ENCODE results near the gene MMADHC. TPM values are rescaled to one million over a fixed set of nuclear protein-coding genes. Genes with fewer than 3 reads are reported as not detected.

Gene MMADHC
- total RNA-seq, 1 experiment from 2014 or later = 126 TPM

DNA sequence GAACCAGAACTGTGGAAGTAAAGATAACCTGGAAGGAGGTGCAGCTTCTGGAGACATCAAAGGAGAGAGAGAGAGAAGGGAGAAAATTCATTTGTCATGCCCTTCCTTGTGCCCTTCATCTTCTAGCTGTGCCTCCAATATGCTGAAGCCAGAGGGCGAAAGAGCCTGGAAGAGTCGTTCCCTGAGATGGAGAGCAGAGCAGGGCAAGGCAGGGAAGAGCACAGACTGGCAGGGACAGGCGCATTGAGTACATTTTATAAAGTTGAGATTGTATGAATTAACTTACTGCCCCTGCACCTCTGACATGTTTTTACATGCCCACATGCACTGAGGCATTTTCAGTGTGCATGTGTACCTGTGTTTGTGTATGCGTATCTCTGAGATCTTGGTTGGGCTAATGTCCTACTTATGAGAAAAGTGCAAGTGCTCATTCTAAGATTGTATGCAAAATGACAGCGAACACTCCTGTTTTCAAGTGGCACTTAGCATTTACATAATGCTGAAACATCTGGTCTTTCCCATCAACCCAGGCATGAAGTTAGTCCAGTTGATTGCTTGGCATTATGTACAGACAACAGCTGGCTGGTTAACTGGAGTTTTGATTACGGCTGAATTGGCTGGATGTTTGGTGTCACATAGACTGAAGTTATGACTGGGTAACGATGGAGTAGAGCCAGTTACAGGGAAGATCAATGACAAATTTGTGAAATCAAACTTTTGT lies 23.7 kb upstream of the MMADHC start:
- POLR2A ChIA-PET = no interaction called here
- H3K27me3 Mint-ChIP-seq (ENCODE audit: low read depth) = no peaks in the 10 kb centered on the region
- DNase-seq (ENCODE audit: low spot score) = peak; percentile 23
- H3K27ac Mint-ChIP-seq = no peak overlapping the region
- no peaks in the 10 kb centered on the region for H3K4me1 Mint-ChIP-seq
- ATAC-seq = peak; percentile 84
- TF ChIP-seq, protein P1, sequence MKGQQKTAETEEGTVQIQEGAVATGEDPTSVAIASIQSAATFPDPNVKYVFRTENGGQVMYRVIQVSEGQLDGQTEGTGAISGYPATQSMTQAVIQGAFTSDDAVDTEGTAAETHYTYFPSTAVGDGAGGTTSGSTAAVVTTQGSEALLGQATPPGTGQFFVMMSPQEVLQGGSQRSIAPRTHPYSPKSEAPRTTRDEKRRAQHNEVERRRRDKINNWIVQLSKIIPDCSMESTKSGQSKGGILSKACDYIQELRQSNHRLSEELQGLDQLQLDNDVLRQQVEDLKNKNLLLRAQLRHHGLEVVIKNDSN (CRISPR knock-in tag; IDR thresholded peaks at IDR 0.05) = no peak
- TF ChIP-seq, protein P2, sequence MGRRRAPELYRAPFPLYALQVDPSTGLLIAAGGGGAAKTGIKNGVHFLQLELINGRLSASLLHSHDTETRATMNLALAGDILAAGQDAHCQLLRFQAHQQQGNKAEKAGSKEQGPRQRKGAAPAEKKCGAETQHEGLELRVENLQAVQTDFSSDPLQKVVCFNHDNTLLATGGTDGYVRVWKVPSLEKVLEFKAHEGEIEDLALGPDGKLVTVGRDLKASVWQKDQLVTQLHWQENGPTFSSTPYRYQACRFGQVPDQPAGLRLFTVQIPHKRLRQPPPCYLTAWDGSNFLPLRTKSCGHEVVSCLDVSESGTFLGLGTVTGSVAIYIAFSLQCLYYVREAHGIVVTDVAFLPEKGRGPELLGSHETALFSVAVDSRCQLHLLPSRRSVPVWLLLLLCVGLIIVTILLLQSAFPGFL (CRISPR knock-in tag; IDR thresholded peaks at IDR 0.05; ENCODE audit: borderline replicate concordance) = no peak
- TF ChIP-seq, protein P3, sequence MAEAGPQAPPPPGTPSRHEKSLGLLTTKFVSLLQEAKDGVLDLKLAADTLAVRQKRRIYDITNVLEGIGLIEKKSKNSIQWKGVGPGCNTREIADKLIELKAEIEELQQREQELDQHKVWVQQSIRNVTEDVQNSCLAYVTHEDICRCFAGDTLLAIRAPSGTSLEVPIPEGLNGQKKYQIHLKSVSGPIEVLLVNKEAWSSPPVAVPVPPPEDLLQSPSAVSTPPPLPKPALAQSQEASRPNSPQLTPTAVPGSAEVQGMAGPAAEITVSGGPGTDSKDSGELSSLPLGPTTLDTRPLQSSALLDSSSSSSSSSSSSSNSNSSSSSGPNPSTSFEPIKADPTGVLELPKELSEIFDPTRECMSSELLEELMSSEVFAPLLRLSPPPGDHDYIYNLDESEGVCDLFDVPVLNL (CRISPR knock-in tag; IDR thresholded peaks at IDR 0.05; ENCODE audit: borderline replicate concordance, low read depth) = no peak
- TF ChIP-seq NFYB (CRISPR knock-in tag; conservative IDR thresholded peaks at IDR 0.05; ENCODE audit: low read depth) (no peak), MXD4 (CRISPR knock-in tag; IDR thresholded peaks at IDR 0.05; ENCODE audit: borderline replicate concordance) (no peak), HMGA2 (CRISPR knock-in tag; IDR thresholded peaks at IDR 0.05) (no peak), ZBTB21 (CRISPR knock-in tag; IDR thresholded peaks at IDR 0.05; ENCODE audit: borderline replicate concordance) (no peak), ZNF219 (CRISPR knock-in tag; IDR thresholded peaks at IDR 0.05; ENCODE audit: borderline replicate concordance) (no peak), SP1 (CRISPR knock-in tag; conservative IDR thresholded peaks at IDR 0.05) (no peak), EMX1 (CRISPR knock-in tag; IDR thresholded peaks at IDR 0.05) (no peak), ETV6 (CRISPR knock-in tag; IDR thresholded peaks at IDR 0.05) (no peak), ZNF263 (CRISPR knock-in tag; IDR thresholded peaks at IDR 0.05; ENCODE audit: low read depth) (no peak), TEAD1 (CRISPR knock-in tag; IDR thresholded peaks at IDR 0.05) (no peak), RORB (CRISPR knock-in tag; IDR thresholded peaks at IDR 0.05) (no peak)
- TF ChIP-seq, protein P4, sequence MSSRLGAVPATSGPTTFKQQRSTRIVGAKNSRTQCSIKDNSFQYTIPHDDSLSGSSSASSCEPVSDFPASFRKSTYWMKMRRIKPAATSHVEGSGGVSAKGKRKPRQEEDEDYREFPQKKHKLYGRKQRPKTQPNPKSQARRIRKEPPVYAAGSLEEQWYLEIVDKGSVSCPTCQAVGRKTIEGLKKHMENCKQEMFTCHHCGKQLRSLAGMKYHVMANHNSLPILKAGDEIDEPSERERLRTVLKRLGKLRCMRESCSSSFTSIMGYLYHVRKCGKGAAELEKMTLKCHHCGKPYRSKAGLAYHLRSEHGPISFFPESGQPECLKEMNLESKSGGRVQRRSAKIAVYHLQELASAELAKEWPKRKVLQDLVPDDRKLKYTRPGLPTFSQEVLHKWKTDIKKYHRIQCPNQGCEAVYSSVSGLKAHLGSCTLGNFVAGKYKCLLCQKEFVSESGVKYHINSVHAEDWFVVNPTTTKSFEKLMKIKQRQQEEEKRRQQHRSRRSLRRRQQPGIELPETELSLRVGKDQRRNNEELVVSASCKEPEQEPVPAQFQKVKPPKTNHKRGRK (CRISPR knock-in tag; IDR thresholded peaks at IDR 0.05; ENCODE audit: borderline replicate concordance) = no peak
- TF ChIP-seq, protein P5, sequence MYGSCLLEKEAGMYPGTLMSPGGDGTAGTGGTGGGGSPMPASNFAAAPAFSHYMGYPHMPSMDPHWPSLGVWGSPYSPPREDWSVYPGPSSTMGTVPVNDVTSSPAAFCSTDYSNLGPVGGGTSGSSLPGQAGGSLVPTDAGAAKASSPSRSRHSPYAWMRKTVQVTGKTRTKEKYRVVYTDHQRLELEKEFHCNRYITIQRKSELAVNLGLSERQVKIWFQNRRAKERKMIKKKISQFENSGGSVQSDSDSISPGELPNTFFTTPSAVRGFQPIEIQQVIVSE (CRISPR knock-in tag; IDR thresholded peaks at IDR 0.05; ENCODE audit: borderline replicate concordance) = no peak
- TF ChIP-seq, protein P6, sequence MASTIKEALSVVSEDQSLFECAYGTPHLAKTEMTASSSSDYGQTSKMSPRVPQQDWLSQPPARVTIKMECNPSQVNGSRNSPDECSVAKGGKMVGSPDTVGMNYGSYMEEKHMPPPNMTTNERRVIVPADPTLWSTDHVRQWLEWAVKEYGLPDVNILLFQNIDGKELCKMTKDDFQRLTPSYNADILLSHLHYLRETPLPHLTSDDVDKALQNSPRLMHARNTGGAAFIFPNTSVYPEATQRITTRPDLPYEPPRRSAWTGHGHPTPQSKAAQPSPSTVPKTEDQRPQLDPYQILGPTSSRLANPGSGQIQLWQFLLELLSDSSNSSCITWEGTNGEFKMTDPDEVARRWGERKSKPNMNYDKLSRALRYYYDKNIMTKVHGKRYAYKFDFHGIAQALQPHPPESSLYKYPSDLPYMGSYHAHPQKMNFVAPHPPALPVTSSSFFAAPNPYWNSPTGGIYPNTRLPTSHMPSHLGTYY (CRISPR knock-in tag; IDR thresholded peaks at IDR 0.05) = no peak
- TF ChIP-seq, protein P7, sequence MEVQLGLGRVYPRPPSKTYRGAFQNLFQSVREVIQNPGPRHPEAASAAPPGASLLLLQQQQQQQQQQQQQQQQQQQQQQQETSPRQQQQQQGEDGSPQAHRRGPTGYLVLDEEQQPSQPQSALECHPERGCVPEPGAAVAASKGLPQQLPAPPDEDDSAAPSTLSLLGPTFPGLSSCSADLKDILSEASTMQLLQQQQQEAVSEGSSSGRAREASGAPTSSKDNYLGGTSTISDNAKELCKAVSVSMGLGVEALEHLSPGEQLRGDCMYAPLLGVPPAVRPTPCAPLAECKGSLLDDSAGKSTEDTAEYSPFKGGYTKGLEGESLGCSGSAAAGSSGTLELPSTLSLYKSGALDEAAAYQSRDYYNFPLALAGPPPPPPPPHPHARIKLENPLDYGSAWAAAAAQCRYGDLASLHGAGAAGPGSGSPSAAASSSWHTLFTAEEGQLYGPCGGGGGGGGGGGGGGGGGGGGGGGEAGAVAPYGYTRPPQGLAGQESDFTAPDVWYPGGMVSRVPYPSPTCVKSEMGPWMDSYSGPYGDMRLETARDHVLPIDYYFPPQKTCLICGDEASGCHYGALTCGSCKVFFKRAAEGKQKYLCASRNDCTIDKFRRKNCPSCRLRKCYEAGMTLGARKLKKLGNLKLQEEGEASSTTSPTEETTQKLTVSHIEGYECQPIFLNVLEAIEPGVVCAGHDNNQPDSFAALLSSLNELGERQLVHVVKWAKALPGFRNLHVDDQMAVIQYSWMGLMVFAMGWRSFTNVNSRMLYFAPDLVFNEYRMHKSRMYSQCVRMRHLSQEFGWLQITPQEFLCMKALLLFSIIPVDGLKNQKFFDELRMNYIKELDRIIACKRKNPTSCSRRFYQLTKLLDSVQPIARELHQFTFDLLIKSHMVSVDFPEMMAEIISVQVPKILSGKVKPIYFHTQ (CRISPR knock-in tag; IDR thresholded peaks at IDR 0.05) = no peak
- TF ChIP-seq, protein P8, sequence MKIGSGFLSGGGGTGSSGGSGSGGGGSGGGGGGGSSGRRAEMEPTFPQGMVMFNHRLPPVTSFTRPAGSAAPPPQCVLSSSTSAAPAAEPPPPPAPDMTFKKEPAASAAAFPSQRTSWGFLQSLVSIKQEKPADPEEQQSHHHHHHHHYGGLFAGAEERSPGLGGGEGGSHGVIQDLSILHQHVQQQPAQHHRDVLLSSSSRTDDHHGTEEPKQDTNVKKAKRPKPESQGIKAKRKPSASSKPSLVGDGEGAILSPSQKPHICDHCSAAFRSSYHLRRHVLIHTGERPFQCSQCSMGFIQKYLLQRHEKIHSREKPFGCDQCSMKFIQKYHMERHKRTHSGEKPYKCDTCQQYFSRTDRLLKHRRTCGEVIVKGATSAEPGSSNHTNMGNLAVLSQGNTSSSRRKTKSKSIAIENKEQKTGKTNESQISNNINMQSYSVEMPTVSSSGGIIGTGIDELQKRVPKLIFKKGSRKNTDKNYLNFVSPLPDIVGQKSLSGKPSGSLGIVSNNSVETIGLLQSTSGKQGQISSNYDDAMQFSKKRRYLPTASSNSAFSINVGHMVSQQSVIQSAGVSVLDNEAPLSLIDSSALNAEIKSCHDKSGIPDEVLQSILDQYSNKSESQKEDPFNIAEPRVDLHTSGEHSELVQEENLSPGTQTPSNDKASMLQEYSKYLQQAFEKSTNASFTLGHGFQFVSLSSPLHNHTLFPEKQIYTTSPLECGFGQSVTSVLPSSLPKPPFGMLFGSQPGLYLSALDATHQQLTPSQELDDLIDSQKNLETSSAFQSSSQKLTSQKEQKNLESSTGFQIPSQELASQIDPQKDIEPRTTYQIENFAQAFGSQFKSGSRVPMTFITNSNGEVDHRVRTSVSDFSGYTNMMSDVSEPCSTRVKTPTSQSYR (CRISPR knock-in tag; IDR thresholded peaks at IDR 0.05) = no peak
- TF ChIP-seq, protein P9, sequence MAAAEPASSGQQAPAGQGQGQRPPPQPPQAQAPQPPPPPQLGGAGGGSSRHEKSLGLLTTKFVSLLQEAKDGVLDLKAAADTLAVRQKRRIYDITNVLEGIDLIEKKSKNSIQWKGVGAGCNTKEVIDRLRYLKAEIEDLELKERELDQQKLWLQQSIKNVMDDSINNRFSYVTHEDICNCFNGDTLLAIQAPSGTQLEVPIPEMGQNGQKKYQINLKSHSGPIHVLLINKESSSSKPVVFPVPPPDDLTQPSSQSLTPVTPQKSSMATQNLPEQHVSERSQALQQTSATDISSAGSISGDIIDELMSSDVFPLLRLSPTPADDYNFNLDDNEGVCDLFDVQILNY (CRISPR knock-in tag; IDR thresholded peaks at IDR 0.05) = no peak
- H3K9me3 Mint-ChIP-seq = peaks cover 18% of the 10 kb centered on the region
- 0 out of 2 replicates have a peak, but pooled peaks cover 3% of the 10 kb centered on the region for H3K36me3 Mint-ChIP-seq
- CTCF ChIA-PET = interaction anchor here (0.8 to 1.5 kb wide), 2 partner anchors 128 to 1628 kb away, joined by 3 read pairs; no protein-coding TSS in a partner anchor
- no peak overlapping the region for H3K4me3 Mint-ChIP-seq

Measured in WTC11 (cell line).